H1 (cell line): ENCODE data around the gene ZNF69. TPM values are rescaled to one million over a fixed set of nuclear protein-coding genes. Genes with fewer than 3 reads are reported as not detected.

Source experiments
- CTCF ChIA-PET: fragments of 300-600 bp; sonication (Branson Sonifier 250); formaldehyde crosslinking; loops from one replicate; lab custom pipeline; 2021; ENCODE audit not compliant: partially characterized antibody; lab: Charles Lee
- POLR2A ChIA-PET: fragments of 300-600 bp; sonication (Branson Sonifier 250); formaldehyde crosslinking; loops from one replicate; lab custom pipeline; 2021; ENCODE audit warnings: inconsistent platforms; ENCODE audit not compliant: partially characterized antibody; lab: Charles Lee
- DNase-seq, 2 experiments: peaks; one replicate each; pipeline versions ENCODE4 v3.0.0 to v3.0.0-alpha.2; 2010 to 2022; ENCODE audit warnings: low spot score in 2 of 2, low read depth in 1 of 2, mixed read lengths in 1 of 2
- FAIRE-seq: peaks from 2 replicates; lab custom pipeline; 2011; peaks lifted over from hg19 to GRCh38; lab: Jason Lieb, UNC
- H2AFZ ChIP-seq: 2 replicates; pipeline ENCODE4 v1.8.1; 2012; ENCODE audit warnings: low read length, inconsistent platforms
- H2AK5ac ChIP-seq: 2 replicates; pipeline ENCODE4 v1.6.1; 2013; ENCODE audit warnings: low read depth, low read length
- H2BK120ac ChIP-seq: replicated peaks from 2 replicates; pipeline ENCODE3; 2013; ENCODE audit warnings: low read depth, low read length, inconsistent platforms
- H2BK12ac ChIP-seq: 2 replicates; pipeline ENCODE4 v1.6.1; 2013; ENCODE audit warnings: low read depth, low read length
- H2BK15ac ChIP-seq: 2 replicates; pipeline ENCODE4 v1.6.1; 2013; ENCODE audit warnings: low read length
- H2BK20ac ChIP-seq: 2 replicates; pipeline ENCODE4 v1.6.1; 2013; ENCODE audit warnings: low read length
- H2BK5ac ChIP-seq: 2 replicates; pipeline ENCODE4 v1.6.1; 2013; ENCODE audit warnings: low read depth, low read length
- H3K14ac ChIP-seq: 2 replicates; pipeline ENCODE4 v1.6.1; 2013; ENCODE audit warnings: inconsistent platforms; ENCODE audit not compliant: insufficient read length
- H3K18ac ChIP-seq: 2 replicates; pipeline ENCODE4 v1.6.1; 2013; ENCODE audit warnings: low read length; ENCODE audit errors: extremely low read depth
- H3K23ac ChIP-seq: 2 replicates; pipeline ENCODE4 v1.6.1; 2013; ENCODE audit warnings: inconsistent platforms; ENCODE audit not compliant: insufficient read length
- H3K23me2 ChIP-seq: 2 replicates; pipeline ENCODE4 v1.6.1; 2013; ENCODE audit warnings: low read depth, low read length
- H3K27ac ChIP-seq: 2 replicates; pipeline ENCODE4 v1.6.1; 2011; ENCODE audit warnings: low read depth, low read length, inconsistent platforms
- H3K27me3 ChIP-seq, 4 experiments: replicated peaks in 1 of 4; 1 replicate in 1 of 4; 2 replicates in 3 of 4; pipeline versions ENCODE4 v1.6.1 to v1.8.1; 2011 to 2013; ENCODE audit warnings: low read length in 3 of 4, mild to moderate bottlenecking in 3 of 4, inconsistent platforms in 2 of 4, mixed read lengths in 2 of 4, moderate library complexity in 1 of 4; ENCODE audit not compliant: control insufficient read depth in 3 of 4, insufficient read depth in 3 of 4; ENCODE audit errors: extremely low read depth in 1 of 4
- H3K36me3 ChIP-seq, 4 experiments: 2 replicates each; pipeline versions ENCODE4 v1.6.1 to v1.8.1; 2011 to 2013; ENCODE audit warnings: mild to moderate bottlenecking in 4 of 4, low read length in 3 of 4, moderate library complexity in 2 of 4, control low read depth in 1 of 4, inconsistent platforms in 1 of 4; ENCODE audit not compliant: insufficient read depth in 4 of 4, control insufficient read depth in 2 of 4
- H3K4ac ChIP-seq: replicated peaks from 2 replicates; pipeline ENCODE3; 2013; ENCODE audit warnings: low read length, low read depth, mixed read lengths, inconsistent platforms; ENCODE audit not compliant: insufficient read length
- H3K4me1 ChIP-seq, 4 experiments: replicated peaks in 1 of 4; 1 replicate in 1 of 4; 2 replicates in 3 of 4; pipeline versions ENCODE4 v1.6.1 to v1.8.1; 2011 to 2013; ENCODE audit warnings: low read length in 3 of 4, inconsistent platforms in 2 of 4, mixed read lengths in 1 of 4; ENCODE audit not compliant: insufficient read depth in 4 of 4, control insufficient read depth in 3 of 4
- H3K4me2 ChIP-seq, 2 experiments: 2 replicates each; pipeline versions ENCODE4 v1.6.1 to v1.8.1; 2011 to 2013; ENCODE audit warnings: low read depth in 2 of 2, low read length in 2 of 2, control low read depth in 1 of 2, inconsistent platforms in 1 of 2, mild to moderate bottlenecking in 1 of 2; ENCODE audit not compliant: insufficient read depth in 1 of 2
- H3K4me3 ChIP-seq, 4 experiments: fragments of 200-600, 300-600 bp in 1 of 4; sonication (generic), shearing (Covaris generic), sonication (Bioruptor Twin) in 1 of 4; 2 replicates each; pipeline versions ENCODE4 v1.5.1 to v1.8.1; 2011 to 2016; ENCODE audit warnings: low read length in 4 of 4, low read depth in 3 of 4, control low read depth in 2 of 4, inconsistent platforms in 2 of 4, mild to moderate bottlenecking in 2 of 4, mixed read lengths in 1 of 4, moderate library complexity in 1 of 4; ENCODE audit not compliant: insufficient read depth in 2 of 4; ENCODE audit errors: extremely low read depth in 1 of 4
- H3K56ac ChIP-seq: replicated peaks from 2 replicates; pipeline ENCODE3; 2013; ENCODE audit warnings: low read depth, mild to moderate bottlenecking, mixed read lengths, low read length, inconsistent platforms; ENCODE audit not compliant: insufficient read length
- H3K79me1 ChIP-seq: 2 replicates; pipeline ENCODE4 v1.6.1; 2013; ENCODE audit warnings: low read depth, low read length, control low read depth
- H3K79me2 ChIP-seq, 2 experiments: 2 replicates each; pipeline versions ENCODE4 v1.6.1 to v1.8.1; 2012 to 2013; ENCODE audit warnings: low read length in 2 of 2, mild to moderate bottlenecking in 2 of 2, inconsistent platforms in 1 of 2; ENCODE audit not compliant: insufficient read depth in 2 of 2, control insufficient read depth in 1 of 2
- H3K9ac ChIP-seq, 4 experiments: replicated peaks in 1 of 4; 1 replicate in 1 of 4; 2 replicates in 3 of 4; pipeline versions ENCODE4 v1.6.1 to v1.8.1; 2011 to 2013; ENCODE audit warnings: low read depth in 3 of 4, low read length in 3 of 4, control low read depth in 2 of 4, mild to moderate bottlenecking in 2 of 4, moderate library complexity in 2 of 4, inconsistent platforms in 1 of 4; ENCODE audit errors: extremely low read depth in 1 of 4
- H3K9me3 ChIP-seq, 2 experiments: 2 replicates each; pipeline versions ENCODE4 v1.6.1 to v1.8.1; 2012 to 2013; ENCODE audit warnings: mild to moderate bottlenecking in 2 of 2, moderate library complexity in 2 of 2, control low read depth in 1 of 2, inconsistent platforms in 1 of 2, low read depth in 1 of 2, low read length in 1 of 2, mixed read lengths in 1 of 2; ENCODE audit not compliant: insufficient read depth in 2 of 2
- H4K20me1 ChIP-seq, 2 experiments: replicated peaks in 1 of 2; 2 replicates each; pipeline versions ENCODE3 to v1.8.1; 2011 to 2013; ENCODE audit warnings: inconsistent platforms in 2 of 2, low read length in 2 of 2, mild to moderate bottlenecking in 1 of 2; ENCODE audit not compliant: insufficient read depth in 2 of 2, control insufficient read depth in 1 of 2
- H4K5ac ChIP-seq: 2 replicates; pipeline ENCODE4 v1.6.1; 2013; ENCODE audit warnings: low read length, low read depth, mixed read lengths, inconsistent platforms; ENCODE audit not compliant: insufficient read length
- H4K8ac ChIP-seq: 2 replicates; pipeline ENCODE4 v1.8.0; 2013; ENCODE audit warnings: mild to moderate bottlenecking, moderate library complexity, low read length, inconsistent platforms; ENCODE audit not compliant: insufficient read depth; ENCODE audit errors: extremely low read depth
- H4K91ac ChIP-seq: replicated peaks from 2 replicates; pipeline ENCODE3; 2013; ENCODE audit warnings: low read length, mixed read lengths, inconsistent platforms; ENCODE audit not compliant: insufficient read length
- ASH2L ChIP-seq: fragments of 200-600, 300-600 bp; sonication (generic); IDR thresholded peaks from one replicate; pipeline ENCODE4 v1.7.1; 2017; ENCODE audit warnings: low read length
- ATF2 ChIP-seq: IDR thresholded peaks from 2 replicates; pipeline ENCODE4 v1.6.1; 2012; ENCODE audit warnings: low read length, inconsistent platforms
- CBX8 ChIP-seq: fragments of 300-800, 300-1000 bp; sonication (generic); IDR thresholded peaks from 2 replicates; pipeline ENCODE4 v1.7.1; 2016; ENCODE audit warnings: low read depth, low read length, borderline replicate concordance
- CTCF ChIP-seq, 3 experiments: IDR thresholded peaks; 1 replicate in 2 of 3; 2 replicates in 1 of 3; pipeline versions ENCODE4 v1.5.1 to v1.6.1; 2011; ENCODE audit warnings: low read length in 3 of 3, mild to moderate bottlenecking in 3 of 3, inconsistent platforms in 2 of 3, low read depth in 1 of 3, moderate library complexity in 1 of 3; ENCODE audit not compliant: insufficient read depth in 1 of 3; ENCODE audit errors: control extremely low read depth in 1 of 3
- E2F6 ChIP-seq: IDR thresholded peaks from 2 replicates; pipeline ENCODE4 v1.6.1; 2012; ENCODE audit warnings: inconsistent platforms
- FOSL1 ChIP-seq: IDR thresholded peaks from 2 replicates; pipeline ENCODE4 v1.6.1; 2011; ENCODE audit warnings: mild to moderate bottlenecking, low read depth, low read length, moderate library complexity; ENCODE audit not compliant: insufficient read depth
- JUND ChIP-seq: IDR thresholded peaks from 2 replicates; pipeline ENCODE4 v1.6.1; 2011; ENCODE audit warnings: mild to moderate bottlenecking, improper control_type of control experiment, low read length
- KDM1A ChIP-seq: fragments of 200-600, 300-600 bp; sonication (generic); IDR thresholded peaks from 2 replicates; pipeline ENCODE4 v1.7.1; 2016; ENCODE audit warnings: mild to moderate bottlenecking, low read length, borderline replicate concordance
- YY1 ChIP-seq: IDR thresholded peaks from 2 replicates; pipeline ENCODE4 v1.6.1; 2011; ENCODE audit warnings: low read depth, mild to moderate bottlenecking, low read length
- WGBS, 2 experiments: shearing (Covaris generic) in 1 of 2; methylation state at CpG; one replicate each; pipeline versions ENCODE4 v1.1.6 to v1.1.7; 2013 to 2015; ENCODE audit warnings: low lambda C conversion rate in 2 of 2, mixed read lengths in 2 of 2, inconsistent platforms in 1 of 2, low coverage in 1 of 2, missing lambda C conversion rate in 1 of 2; ENCODE audit not compliant: insufficient replicate concordance in 2 of 2, insufficient coverage in 1 of 2, insufficient read length in 1 of 2; ENCODE audit errors: extremely low coverage in 1 of 2, missing lambda C conversion rate in 1 of 2; 5-methylcytosine and 5-hydroxymethylcytosine counted together
- polyA plus RNA-seq, 7 experiments: library from polyadenylated mRNA; depleted of rRNA in 3 of 7; stranded (reverse) in 5 of 7; unstranded in 2 of 7; fragments of >200 nt in 5 of 7; fragments of 200-250 nt in 2 of 7; gene quantifications; 1 replicate in 5 of 7; 2 replicates in 1 of 7; 4 replicates in 1 of 7; pipeline versions ENCODE4 v1.2.1 to v1.2.3, GENCODE V29; 2011 to 2013; ENCODE audit warnings: missing spikeins in 2 of 7, mixed read lengths in 2 of 7
- total RNA-seq: library from RNA; stranded (reverse); fragmentation: NEBNext Ultra II Directional; extraction: Animal tissue kit (Norgen Biotek cat#: 25700); gene quantifications from 2 replicates; pipeline ENCODE4 v1.2.1, GENCODE V29; 2021

The ZNF69 gene
- total and polyA plus RNA-seq, 2 of the 8 experiments (the other 6 are each of a cell fraction or from before 2014, with no cell fraction given), result 5.6 to 22.8 TPM

GRCh38 chr19:11894851-11895250 is 7.3 kb downstream of the ZNF69 start:
- no peak overlapping the region for H3K9ac ChIP-seq
- TF ChIP-seq CBX8 (no peak), ASH2L (no peak), E2F6 (no peak), JUND (no peak), ATF2 (no peak), KDM1A (no peak), FOSL1 (no peak), CTCF (IDR thresholded peaks at IDR 0.05; ENCODE audit: control extremely low read depth in 1 of 3, insufficient read depth in 1 of 3, low read depth in 1 of 3, low read length in 3 of 3) (no peak), YY1 (no peak)

More at GRCh38 chr19:11894851-11895250, 7.3 kb downstream of the ZNF69 start:
- Histone ChIP-seq H3K4me3 (no peak overlapping the region), H3K4ac (no peak overlapping the region), H4K20me1 (no peaks in the 10 kb centered on the region), H3K14ac (no peak overlapping the region), H3K79me1 (no peaks in the 10 kb centered on the region; the same call in 1 of the 2 replicates), H2BK20ac (no peak overlapping the region), H2BK15ac (no peak overlapping the region), H3K9me3 (peaks cover 19 to 38% of the 10 kb centered on the region in 2 experiments; a peak in 3 of 4 replicates), H3K27ac (no peak overlapping the region), H3K27me3 (no peaks in the 10 kb centered on the region), H2BK5ac (no peak overlapping the region), H3K4me1 (peaks cover 0 to 5% (median under 1%) of the 10 kb centered on the region in 4 experiments; a peak in 3 of 7 replicates), H2BK12ac (no peak overlapping the region), H3K56ac (no peak overlapping the region), H4K5ac (no peak overlapping the region), H3K4me2 (no peak overlapping the region), H3K79me2 (peaks cover 0 to 31% of the 10 kb centered on the region in 2 experiments; a peak in 2 of 4 replicates), H2AFZ (no peak overlapping the region), H3K18ac (no peak overlapping the region), H4K8ac (no peak overlapping the region), H2AK5ac (no peak overlapping the region), H3K23ac (no peak overlapping the region), H3K23me2 (no peaks in the 10 kb centered on the region), H4K91ac (no peak overlapping the region), H2BK120ac (no peak overlapping the region), H3K36me3 (peaks cover 0 to 36% (median 14%) of the 10 kb centered on the region in 4 experiments; a peak in 6 of 8 replicates)
- FAIRE-seq, result no peak
- ChIA-PET CTCF (interaction anchor here (1.5 kb wide), 1 partner anchor 15 kb away, joined by 4 read pairs; no protein-coding TSS in a partner anchor), POLR2A (no interaction called here)
- WGBS, 2 experiments, result 93% methylated on average over 6 of the region's 6 CpGs; no CpG with 5 or more reads in 1 of the 2 experiments
- no peak for DNase-seq
